Measurements from ENCODE around the gene MGLL. TPM values are rescaled to one million over a fixed set of nuclear protein-coding genes. Genes with fewer than 3 reads are reported as not detected.

Gene MGLL
- total and polyA plus RNA-seq, 2 donors (not counting 1 experiment from before 2014, with no cell fraction given): 1.7 to 6.9 TPM

DNA sequence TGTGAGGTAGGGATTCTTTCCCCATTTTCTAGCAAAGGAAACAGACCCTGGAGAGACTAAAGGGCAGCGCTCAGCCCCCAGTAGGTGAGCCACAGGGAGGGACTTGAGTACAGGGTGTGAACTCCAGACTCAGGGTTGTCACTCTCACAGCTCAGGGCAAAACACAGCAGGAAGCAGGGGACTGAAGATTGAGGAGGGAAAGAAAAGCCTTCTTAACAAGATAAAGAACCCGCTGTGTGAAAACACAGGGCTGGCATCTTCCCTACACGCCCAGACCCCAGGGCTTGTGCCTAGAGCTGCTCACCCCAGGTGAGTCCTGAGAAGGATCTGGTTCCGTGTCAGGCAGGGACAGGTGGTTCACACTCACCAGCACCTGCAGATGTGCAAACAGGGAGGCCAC, 90.0 kb downstream of the MGLL start:
- no peak for ATAC-seq (ENCODE audit: low read depth)
- H3K9ac ChIP-seq (ENCODE audit: low read length): no peak overlapping the region
- no peaks in the 10 kb centered on the region for H3K36me3 ChIP-seq (replicated peaks in 1 of 2; ENCODE audit: control extremely low read depth in 1 of 2, control insufficient read depth in 1 of 2, extremely low read depth in 1 of 2, insufficient read depth in 2 of 2, low read length in 1 of 2)
- CTCF ChIA-PET: no interaction called here
- Mint-ChIP-seq H3K27ac (no peak overlapping the region), H3K27me3 (no peaks in the 10 kb centered on the region), H3K4me3 (no peak overlapping the region), H3K9me3 (ENCODE audit: insufficient read depth) (no peaks in the 10 kb centered on the region), H3K4me1 (peaks cover 49% of the 10 kb centered on the region)
- POLR2A ChIA-PET: no interaction called here
- no peaks in the 10 kb centered on the region for H3K9me3 ChIP-seq (ENCODE audit: control extremely low read depth in 1 of 3, control insufficient read depth in 2 of 3, insufficient read depth in 1 of 3, low read length in 2 of 3)
- no peak overlapping the region for H3K4me3 ChIP-seq (ENCODE audit: control extremely low read depth in 1 of 5, extremely low read depth in 1 of 5, insufficient read depth in 1 of 5, low read depth in 2 of 5, low read length in 4 of 5)
- WGBS (ENCODE audit: insufficient coverage): 97% methylated on average over 3 of the region's 4 CpGs
- no peak overlapping the region for H3K4me2 ChIP-seq (replicated peaks; ENCODE audit: low read depth, low read length, poor library complexity, severe bottlenecking)
- H2AFZ ChIP-seq (ENCODE audit: insufficient read depth, low read depth, low read length, poor library complexity, severe bottlenecking): no peak overlapping the region
- no peak for DNase-seq
- no peaks in the 10 kb centered on the region for H3K79me2 ChIP-seq (ENCODE audit: control insufficient read depth, insufficient read depth, low read length)
- TF ChIP-seq, protein P1, sequence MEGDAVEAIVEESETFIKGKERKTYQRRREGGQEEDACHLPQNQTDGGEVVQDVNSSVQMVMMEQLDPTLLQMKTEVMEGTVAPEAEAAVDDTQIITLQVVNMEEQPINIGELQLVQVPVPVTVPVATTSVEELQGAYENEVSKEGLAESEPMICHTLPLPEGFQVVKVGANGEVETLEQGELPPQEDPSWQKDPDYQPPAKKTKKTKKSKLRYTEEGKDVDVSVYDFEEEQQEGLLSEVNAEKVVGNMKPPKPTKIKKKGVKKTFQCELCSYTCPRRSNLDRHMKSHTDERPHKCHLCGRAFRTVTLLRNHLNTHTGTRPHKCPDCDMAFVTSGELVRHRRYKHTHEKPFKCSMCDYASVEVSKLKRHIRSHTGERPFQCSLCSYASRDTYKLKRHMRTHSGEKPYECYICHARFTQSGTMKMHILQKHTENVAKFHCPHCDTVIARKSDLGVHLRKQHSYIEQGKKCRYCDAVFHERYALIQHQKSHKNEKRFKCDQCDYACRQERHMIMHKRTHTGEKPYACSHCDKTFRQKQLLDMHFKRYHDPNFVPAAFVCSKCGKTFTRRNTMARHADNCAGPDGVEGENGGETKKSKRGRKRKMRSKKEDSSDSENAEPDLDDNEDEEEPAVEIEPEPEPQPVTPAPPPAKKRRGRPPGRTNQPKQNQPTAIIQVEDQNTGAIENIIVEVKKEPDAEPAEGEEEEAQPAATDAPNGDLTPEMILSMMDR (IDR thresholded peaks at IDR 0.05): no peak
- TF ChIP-seq EZH2 (IDR thresholded peaks at IDR 0.05; ENCODE audit: borderline replicate concordance, insufficient read depth, low read depth, low read length, poor library complexity, severe bottlenecking): no peak
- peaks cover 33 to 53% of the 10 kb centered on the region in 2 donors for H3K4me1 ChIP-seq (ENCODE audit: control insufficient read depth in 2 of 2, insufficient read depth in 2 of 2, low read length in 2 of 2)
- intact Hi-C loops (cut with micrococcal nuclease): loop anchor here (10.0 kb wide), 1 partner anchor 242 kb away; no protein-coding TSS in a partner anchor
- no peaks in the 10 kb centered on the region for H4K20me1 ChIP-seq (ENCODE audit: control insufficient read depth, insufficient read depth, low read length, poor library complexity, severe bottlenecking)
- H3K27ac ChIP-seq (ENCODE audit: low read length in 2 of 2): no peak overlapping the region
- H3K27me3 ChIP-seq (replicated peaks in 1 of 4; ENCODE audit: control extremely low read depth in 1 of 4, control insufficient read depth in 3 of 4, insufficient read depth in 4 of 4, low read length in 3 of 4): no peaks in the 10 kb centered on the region

DNA sequence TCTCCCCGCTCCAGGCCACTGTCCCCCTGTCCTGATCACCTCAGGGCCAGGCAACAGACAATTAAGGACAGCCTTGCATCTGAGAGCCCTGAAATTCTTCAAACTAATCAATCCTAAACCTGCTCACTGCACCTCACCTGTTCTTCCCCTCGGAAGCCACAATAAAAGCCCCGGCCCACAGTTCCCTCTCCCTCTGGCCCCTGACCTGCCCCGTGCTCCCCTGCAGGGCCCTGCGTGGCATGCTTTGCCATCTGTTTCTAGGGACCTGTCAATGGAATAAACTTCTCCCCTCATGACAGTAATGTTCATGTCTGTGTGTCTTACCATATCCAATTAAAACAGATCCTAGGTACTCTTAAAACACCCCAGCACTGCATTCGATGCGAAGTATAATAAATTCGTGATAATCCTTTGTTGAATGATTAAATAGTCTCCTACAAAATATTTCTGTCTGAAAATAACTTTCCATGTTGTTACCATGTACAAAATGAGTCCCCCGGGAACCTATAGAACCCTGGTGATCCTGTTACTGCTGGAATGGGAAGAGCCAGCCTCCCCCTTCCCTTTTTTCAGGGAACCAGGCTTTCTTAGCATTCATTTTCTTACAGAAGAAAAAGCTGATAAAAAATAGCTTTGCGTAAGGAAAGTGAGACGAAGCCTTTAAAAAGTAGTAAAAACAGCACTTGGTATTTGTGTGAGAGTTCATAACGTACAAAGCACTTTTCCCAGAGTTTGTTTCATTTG, 90.6 kb downstream of the MGLL start:
- no peak overlapping the region for H3K4me3 Mint-ChIP-seq
- ATAC-seq (ENCODE audit: low read depth): no peak
- H3K4me1 Mint-ChIP-seq: peaks cover 43% of the 10 kb centered on the region
- Histone ChIP-seq H3K36me3 (replicated peaks in 1 of 2; ENCODE audit: control extremely low read depth in 1 of 2, control insufficient read depth in 1 of 2, extremely low read depth in 1 of 2, insufficient read depth in 2 of 2, low read length in 1 of 2) (no peaks in the 10 kb centered on the region), H3K9me3 (ENCODE audit: control extremely low read depth in 1 of 3, control insufficient read depth in 2 of 3, insufficient read depth in 1 of 3, low read length in 2 of 3) (no peaks in the 10 kb centered on the region), H3K27ac (ENCODE audit: low read length in 2 of 2) (no peak overlapping the region), H2AFZ (ENCODE audit: insufficient read depth, low read depth, low read length, poor library complexity, severe bottlenecking) (no peak overlapping the region), H3K4me3 (ENCODE audit: control extremely low read depth in 1 of 5, extremely low read depth in 1 of 5, insufficient read depth in 1 of 5, low read depth in 2 of 5, low read length in 4 of 5) (no peak overlapping the region), H3K27me3 (replicated peaks in 1 of 4; ENCODE audit: control extremely low read depth in 1 of 4, control insufficient read depth in 3 of 4, insufficient read depth in 4 of 4, low read length in 3 of 4) (no peaks in the 10 kb centered on the region), H3K4me2 (replicated peaks; ENCODE audit: low read depth, low read length, poor library complexity, severe bottlenecking) (no peak overlapping the region), H3K4me1 (ENCODE audit: control insufficient read depth in 2 of 2, insufficient read depth in 2 of 2, low read length in 2 of 2) (peaks cover 27 to 47% of the 10 kb centered on the region in 2 donors), H3K9ac (ENCODE audit: low read length) (no peak overlapping the region), H4K20me1 (ENCODE audit: control insufficient read depth, insufficient read depth, low read length, poor library complexity, severe bottlenecking) (no peaks in the 10 kb centered on the region), H3K79me2 (ENCODE audit: control insufficient read depth, insufficient read depth, low read length) (no peaks in the 10 kb centered on the region)
- WGBS (ENCODE audit: insufficient coverage): 98% methylated on average over 6 of the region's 12 CpGs
- TF ChIP-seq EZH2 (IDR thresholded peaks at IDR 0.05; ENCODE audit: borderline replicate concordance, insufficient read depth, low read depth, low read length, poor library complexity, severe bottlenecking): no peak
- TF ChIP-seq, protein P1 (IDR thresholded peaks at IDR 0.05): no peak
- H3K27me3 Mint-ChIP-seq: no peaks in the 10 kb centered on the region
- intact Hi-C loops (cut with micrococcal nuclease): loop anchor here (10.0 kb wide), 1 partner anchor 243 kb away; no protein-coding TSS in a partner anchor
- ChIA-PET CTCF (no interaction called here), POLR2A (no interaction called here)
- no peak for DNase-seq
- H3K9me3 Mint-ChIP-seq (ENCODE audit: insufficient read depth): no peaks in the 10 kb centered on the region
- H3K27ac Mint-ChIP-seq: no peak overlapping the region
